Fibroblast of skin of back (primary cell): ENCODE measurements around the gene GRID1.

Experiments used
- DNase-seq: peaks from one replicate; pipeline ENCODE4 v3.0.0-alpha.2; 2013

The GRID1 gene

GRCh38 chr10:86291616-86292340, 74.8 kb downstream of the GRID1 start:
- no peak for DNase-seq

GRCh38 chr10:86290933-86291615, 75.5 kb downstream of the GRID1 start:
- DNase-seq, result no peak

DNA sequence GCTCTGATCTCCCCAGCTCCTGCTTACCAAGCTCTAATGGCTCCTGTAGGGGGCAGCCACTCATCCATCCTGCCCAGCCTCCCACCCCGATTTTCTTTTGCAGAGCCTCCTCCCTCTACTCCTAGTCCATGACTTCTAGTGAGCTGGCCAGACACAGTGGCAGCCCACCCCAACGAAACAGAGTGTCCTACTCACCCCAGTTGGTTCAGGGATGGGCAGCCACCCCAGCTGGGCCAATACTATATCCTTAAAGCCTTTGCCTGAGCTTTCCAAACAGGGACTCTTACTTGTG, 77.1 kb downstream of the GRID1 start:
- no peak for DNase-seq

- no peak for DNase-seq
Measured at GRCh38 chr10:86288695-86289576, 77.7 kb downstream of the GRID1 start.

DNA sequence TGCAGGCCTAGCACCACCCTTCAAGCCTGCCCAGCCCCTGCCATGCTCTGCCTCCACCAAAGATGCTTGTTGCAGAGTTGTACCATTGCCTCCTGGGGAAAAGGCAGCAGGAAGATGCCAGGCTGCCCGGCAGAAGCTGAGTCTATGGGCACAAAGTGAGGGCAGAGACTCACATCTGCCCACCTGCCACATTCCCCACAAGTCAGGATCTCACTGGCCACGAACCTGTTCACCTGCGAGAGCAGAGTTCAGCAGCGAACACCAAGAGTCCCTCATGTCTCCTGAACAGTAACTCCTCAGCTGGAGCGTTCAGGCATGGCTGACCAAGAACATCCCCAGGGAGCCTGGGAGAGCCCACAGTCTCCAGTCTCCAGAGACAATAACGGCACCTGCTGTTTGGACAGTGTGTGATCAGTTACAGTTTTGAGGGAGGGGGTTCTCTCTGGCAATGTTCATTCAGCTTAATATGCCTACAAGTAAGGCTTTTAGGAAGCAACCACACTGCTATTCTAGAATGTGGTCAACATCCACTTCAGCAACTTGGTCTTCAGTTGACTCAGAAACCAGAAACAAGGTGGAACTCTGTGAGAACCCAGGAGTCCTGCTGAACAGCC, 78.5 kb downstream of the GRID1 start:
- no peak for DNase-seq

GRCh38 chr10:86287110-86287793, 79.3 kb downstream of the GRID1 start:
- DNase-seq, result no peak

DNA sequence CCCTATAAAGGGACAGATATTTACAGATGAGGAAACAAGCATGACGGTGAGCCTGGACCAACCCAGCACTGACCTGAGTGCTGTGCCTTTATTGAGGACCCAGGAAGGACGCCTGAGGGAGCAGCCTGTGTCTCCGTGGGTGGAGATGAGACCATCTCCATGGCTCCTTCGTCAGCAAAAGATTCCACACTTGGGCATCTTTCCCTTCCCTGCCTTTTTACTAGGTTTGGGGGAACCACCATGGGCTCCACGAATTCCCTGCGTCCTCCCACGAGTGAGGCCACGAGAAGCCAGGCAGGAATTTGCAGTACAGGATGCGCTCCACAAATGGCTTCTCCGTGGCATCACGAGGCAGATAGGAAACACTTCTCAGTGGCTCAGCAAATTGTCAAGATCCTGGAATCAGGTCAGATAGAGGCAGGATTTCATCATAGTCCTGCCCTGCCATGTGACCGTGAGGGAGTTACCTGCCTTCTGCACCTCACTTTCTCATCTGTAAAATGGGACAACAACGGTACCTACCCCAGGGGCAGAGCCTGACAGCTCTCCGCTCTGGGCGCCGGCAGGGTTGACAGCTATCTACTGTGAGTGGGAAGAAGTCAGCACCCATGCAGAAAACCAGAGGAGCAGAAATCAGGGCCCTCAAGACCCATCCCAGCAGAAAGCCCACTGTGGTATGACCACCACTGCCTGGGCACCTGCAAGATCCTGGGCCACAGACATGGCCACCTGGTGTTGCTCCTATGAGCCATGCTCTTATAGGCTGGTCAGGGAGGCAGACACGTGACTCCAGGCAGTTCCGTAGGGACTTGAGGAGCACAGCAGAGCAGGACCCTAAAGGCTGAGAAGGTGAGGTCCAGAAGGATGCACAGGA, 80.1 kb downstream of the GRID1 start:
- no peak for DNase-seq

DNA sequence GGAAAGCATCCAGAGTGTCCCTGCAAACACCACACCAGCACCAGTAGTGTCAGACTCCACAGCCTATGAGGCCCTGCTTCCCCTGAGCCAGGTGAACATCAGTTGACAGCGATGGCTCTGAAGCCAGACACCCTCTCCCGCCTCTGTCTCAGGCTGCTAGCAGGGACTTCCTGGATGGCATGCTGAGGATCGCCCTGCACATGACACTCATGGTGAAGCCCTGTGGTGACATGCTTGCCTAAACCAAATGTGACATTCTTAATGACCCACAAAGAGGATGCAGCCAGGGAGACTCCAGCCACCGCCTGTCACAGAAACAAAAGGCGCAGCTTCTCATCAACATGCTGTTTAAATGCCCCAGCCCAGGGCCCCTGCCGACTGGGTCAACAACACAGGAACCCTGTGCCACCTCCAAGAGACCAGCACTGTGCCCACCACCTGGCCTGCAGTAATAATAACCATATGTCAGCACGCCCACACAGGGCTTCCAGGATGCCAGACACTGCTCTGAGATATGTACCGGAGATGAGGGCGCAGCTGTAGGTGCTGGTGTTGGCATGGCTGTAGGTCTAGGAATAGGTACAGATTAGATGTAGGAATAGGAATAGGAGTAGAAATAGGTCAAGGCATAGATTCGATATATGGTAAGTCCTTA, 81.3 kb downstream of the GRID1 start:
- DNase-seq, result no peak

DNA sequence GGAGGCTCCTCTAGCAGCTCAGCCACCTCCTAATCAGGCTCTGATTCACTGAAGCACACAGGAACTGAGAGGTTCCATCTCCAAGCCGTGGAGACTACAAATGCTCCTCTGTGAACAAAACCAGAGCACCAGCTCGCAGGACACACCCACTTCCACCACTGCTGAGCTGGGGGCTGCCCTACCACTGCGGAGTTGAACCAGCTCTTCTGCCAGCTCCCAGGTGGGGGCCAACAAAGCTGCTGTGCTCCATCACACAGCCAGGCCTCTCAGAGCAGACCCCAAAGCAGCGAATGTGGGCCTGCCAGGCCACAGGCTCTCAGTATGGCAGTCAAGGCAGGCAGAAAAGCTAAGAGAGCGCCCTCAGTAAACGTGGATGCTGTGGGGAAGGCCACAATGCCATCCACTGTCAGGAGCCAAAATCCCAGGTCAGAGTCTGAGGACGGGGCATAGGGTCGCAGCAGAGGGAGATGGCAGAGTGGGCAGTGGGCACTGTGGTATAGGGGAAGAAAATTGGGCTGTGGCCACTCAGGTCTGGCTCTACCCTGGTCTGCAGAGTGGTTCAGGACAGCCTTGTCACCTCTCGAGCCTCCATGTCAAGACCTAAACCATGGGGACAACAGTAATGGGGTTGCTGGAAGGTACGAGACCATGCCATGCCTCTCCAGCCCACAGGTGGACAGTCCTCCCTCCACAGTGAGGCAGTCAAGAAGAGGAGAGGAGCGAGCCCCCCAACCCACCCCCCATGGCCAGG, 82.1 kb downstream of the GRID1 start:
- DNase-seq, result no peak

DNA sequence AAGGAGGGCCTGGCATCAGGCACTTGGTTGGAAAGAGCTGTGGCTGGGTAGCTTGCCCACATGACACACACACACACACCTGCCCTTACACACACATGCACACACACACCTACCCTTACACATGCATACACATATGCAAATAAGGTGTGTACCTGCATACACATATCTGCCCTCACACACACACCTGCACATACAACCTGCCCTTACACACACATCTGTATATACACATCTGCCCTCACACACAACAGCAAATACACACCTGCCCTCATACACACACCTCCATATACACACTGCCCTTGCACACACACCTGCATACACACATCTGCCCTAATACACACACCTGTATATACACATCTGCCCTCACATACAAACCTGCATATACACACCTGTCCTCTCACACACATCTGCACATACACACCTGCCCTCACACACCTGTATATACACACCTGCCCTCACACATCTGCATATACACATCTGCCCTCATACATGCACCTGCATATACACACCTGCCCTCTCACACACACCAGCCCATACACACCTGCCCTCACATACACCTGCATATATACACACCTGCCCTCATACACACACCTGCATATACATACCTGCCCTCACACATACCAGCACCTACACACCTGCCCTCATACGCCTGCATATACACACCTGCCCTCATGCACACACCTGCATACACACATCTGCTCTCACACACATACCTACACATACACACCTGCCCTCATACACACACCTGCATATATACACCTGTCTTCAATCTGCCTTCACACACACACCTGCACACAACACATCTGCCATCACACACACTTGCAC, 82.9 kb downstream of the GRID1 start:
- no peak for DNase-seq

DNA sequence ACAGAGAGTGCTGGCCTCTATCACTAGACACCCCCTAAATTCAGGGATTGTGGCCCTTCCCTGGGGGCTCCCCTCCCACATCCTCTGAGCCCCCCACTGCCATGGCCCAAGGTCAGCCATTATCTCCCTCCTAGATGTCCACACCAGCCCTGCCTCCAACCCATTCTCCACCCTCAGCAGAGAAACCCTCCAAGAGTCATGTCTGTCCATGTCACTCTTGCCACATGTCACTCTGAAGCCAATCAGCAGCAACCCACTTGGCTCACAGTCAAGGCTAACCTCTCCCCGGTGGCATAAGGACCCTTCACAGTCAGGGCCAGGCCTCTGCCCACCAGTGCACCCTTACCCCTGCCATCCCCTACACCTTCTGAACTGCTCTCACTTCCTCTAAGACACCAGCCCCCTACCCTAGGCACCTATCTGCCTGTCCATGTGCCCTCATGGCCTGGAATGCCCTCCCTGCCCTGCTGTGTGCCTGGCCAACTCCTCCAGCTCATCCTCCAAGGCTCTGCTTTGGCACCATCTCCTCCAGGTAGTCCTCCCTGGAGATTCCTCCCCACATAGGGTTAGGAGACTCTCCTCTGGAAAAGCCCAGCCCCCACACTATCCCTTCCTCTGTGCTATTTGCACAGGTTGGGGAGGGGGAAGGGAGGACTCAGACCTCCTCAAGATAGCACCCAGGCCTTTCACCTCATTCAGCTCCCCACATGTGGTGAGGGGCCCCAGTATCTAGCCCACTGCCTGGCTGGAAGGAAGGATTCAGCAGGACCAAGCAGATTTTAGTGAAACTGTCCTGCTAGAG, 83.7 kb downstream of the GRID1 start:
- DNase-seq, result no peak

- no peak for DNase-seq
Measured at GRCh38 chr10:86281396-86281795, 85.2 kb downstream of the GRID1 start.

DNA sequence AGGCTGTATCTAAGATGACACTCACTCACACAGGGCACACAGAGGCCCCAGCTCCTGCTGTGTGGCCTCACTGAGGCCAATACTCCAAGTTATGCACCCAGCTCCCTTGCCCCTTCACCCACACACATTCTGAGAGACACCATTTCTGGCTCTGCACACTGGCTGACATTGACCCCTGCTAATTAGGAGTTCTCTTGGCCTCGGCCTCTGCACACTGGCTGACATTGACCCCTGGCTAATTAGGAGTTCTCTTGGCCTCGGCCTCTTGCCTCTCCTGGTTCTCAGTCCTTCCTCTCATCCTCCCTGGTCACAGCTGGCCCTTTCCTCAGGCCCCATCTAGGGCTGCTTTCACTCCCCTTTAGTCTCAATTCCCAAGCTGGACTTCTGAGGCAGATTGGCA, 97.3 kb downstream of the GRID1 start:
- DNase-seq, result no peak

- DNase-seq, result no peak
Measured at GRCh38 chr10:86267286-86268195, 99.1 kb downstream of the GRID1 start.

GRCh38 chr10:86266446-86267242, 100.0 kb downstream of the GRID1 start:
- DNase-seq, result no peak

DNA sequence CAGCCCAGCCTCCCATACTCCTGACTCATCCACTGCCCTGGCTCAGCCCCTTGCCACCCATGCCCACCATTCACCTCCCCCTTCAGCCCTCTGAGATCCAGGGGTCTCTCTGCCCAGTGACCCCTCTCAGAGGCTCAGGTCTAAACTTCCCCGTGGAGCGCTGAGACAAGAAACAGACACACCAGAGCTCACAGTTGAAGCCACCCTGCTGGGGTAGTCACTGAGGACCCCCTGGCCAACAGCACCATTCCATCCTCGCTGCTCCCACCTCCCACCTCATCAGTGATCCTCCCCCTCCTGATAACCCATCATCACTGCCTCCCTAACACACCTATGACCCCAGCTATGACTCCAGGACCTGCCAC, 100.7 kb downstream of the GRID1 start:
- no peak for DNase-seq
